Spleen (tissue), 7 donors: ENCODE measurements around the gene E4F1.

Experiments used
- CTCF ChIP-seq, 11 experiments: fragments of 200-600 bp in 7 of 11; fragments of 450-650 bp in 4 of 11; sonication (generic) in 4 of 11; IDR thresholded peaks in 8 of 11; conservative IDR thresholded peaks in 3 of 11; 1 replicate in 7 of 11; 2 replicates in 4 of 11; pipeline versions ENCODE4 v1.4.0 to v1.8.0; 2016 to 2021; ENCODE audit warnings: antibody characterized with exemption in 11 of 11, inconsistent platforms in 4 of 11, mild to moderate bottlenecking in 1 of 11
- POLR2A ChIP-seq, 3 donors: fragments of 450-650 bp; IDR thresholded peaks; one replicate each; pipeline ENCODE4 v1.5.1; 2017; ENCODE audit warnings: antibody characterized with exemption in 3 of 3, mild to moderate bottlenecking in 1 of 3
- POLR2AphosphoS5 ChIP-seq, 3 donors: sonication (generic); formaldehyde crosslinking; IDR thresholded peaks; one replicate each; pipeline ENCODE4 v1.5.1; 2017; ENCODE audit warnings: antibody characterized with exemption in 3 of 3
- donor health status: DM: no; HTN: no; CAD: no; lungs with moderate emphysema.
- donor health status: DM: no; HTN: no; CAD: no.
- donor health status: DM: no; HTN: no; CAD: no.

DNA sequence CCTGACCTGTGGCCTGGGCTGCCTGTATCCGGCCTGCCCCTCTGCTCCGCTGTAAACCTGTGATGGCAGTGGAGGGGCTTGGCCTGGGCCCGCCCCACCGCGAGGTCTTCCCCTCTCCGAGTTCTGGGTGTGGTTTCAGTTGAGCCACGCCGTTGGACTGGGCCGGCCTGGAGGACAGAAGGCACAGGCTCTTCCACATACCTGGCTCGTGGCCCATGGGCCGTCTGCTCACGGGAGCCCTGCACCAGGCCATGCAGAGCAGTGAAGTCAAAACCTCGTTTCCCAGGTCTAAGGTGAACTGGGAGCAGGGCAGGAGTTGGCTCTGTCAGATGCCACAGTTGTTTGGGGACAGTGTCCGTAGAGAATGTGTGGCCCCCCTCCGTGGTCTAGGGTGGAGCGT lies 50.1 kb downstream of the E4F1 start:
- TF ChIP-seq POLR2A (IDR thresholded peaks at IDR 0.05) = no peak
- no peak for TF ChIP-seq CTCF (IDR thresholded peaks at IDR 0.05 in 8 of 11, conservative IDR thresholded peaks at IDR 0.05 in 3 of 11)
- TF ChIP-seq POLR2AphosphoS5 (IDR thresholded peaks at IDR 0.05) = no peak
